Measurements from ENCODE around the gene HSPA12B.
A peak's percentile ranks its signal among the peaks of the same experiment; 100 is the strongest.

The HSPA12B gene

GRCh38 chr20:3741836-3742458 is 9.5 kb downstream of the HSPA12B start:
- no peak for DNase-seq (ENCODE audit: extremely low spot score)
- CTCF ChIA-PET, result interaction anchor here (0.6 to 1.1 kb wide), 2 partner anchors 9 to 11 kb away, joined by 3 to 4 read pairs; no protein-coding TSS in a partner anchor
- POLR2A ChIA-PET, result no interaction called here
- TF ChIP-seq ZNF384 (IDR thresholded peaks at IDR 0.05) (no peak), NFRKB (IDR thresholded peaks at IDR 0.05) (no peak), TARDBP (IDR thresholded peaks at IDR 0.05) (no peak), HDGF (IDR thresholded peaks at IDR 0.05; ENCODE audit: borderline replicate concordance) (no peak), FOXA1 (IDR thresholded peaks at IDR 0.05) (no peak), SP1 (IDR thresholded peaks at IDR 0.05) (no peak), L3MBTL2 (conservative IDR thresholded peaks at IDR 0.05) (no peak), FOXK2 (IDR thresholded peaks at IDR 0.05) (no peak), LEF1 (IDR thresholded peaks at IDR 0.05; ENCODE audit: borderline replicate concordance) (no peak), PKNOX1 (IDR thresholded peaks at IDR 0.05) (no peak)

- ChIA-PET POLR2A (no interaction called here), CTCF (interaction anchor here (0.5 to 1.0 kb wide), 5 partner anchors 14 to 29 kb away, joined by 3 to 4 read pairs (median 3); no protein-coding TSS in a partner anchor)
- TF ChIP-seq NFRKB (IDR thresholded peaks at IDR 0.05) (no peak), FOXM1 (IDR thresholded peaks at IDR 0.05; ENCODE audit: borderline replicate concordance) (no peak), L3MBTL2 (conservative IDR thresholded peaks at IDR 0.05) (no peak), FOXK2 (IDR thresholded peaks at IDR 0.05) (no peak), PKNOX1 (IDR thresholded peaks at IDR 0.05) (no peak), CTBP1 (IDR thresholded peaks at IDR 0.05; ENCODE audit: borderline replicate concordance) (no peak), FOXA1 (IDR thresholded peaks at IDR 0.05) (no peak), SP1 (IDR thresholded peaks at IDR 0.05) (no peak), ARNT (IDR thresholded peaks at IDR 0.05) (no peak), LEF1 (IDR thresholded peaks at IDR 0.05; ENCODE audit: borderline replicate concordance) (no peak), ELF4 (IDR thresholded peaks at IDR 0.05) (no peak), ZNF384 (IDR thresholded peaks at IDR 0.05) (no peak), HDGF (IDR thresholded peaks at IDR 0.05; ENCODE audit: borderline replicate concordance) (no peak), SUZ12 (IDR thresholded peaks at IDR 0.05) (no peak), BHLHE40 (IDR thresholded peaks at IDR 0.05; ENCODE audit: borderline replicate concordance) (no peak), TARDBP (IDR thresholded peaks at IDR 0.05) (no peak)
- no peak for DNase-seq (ENCODE audit: extremely low spot score)
Measured at GRCh38 chr20:3743251-3743650, 10.8 kb downstream of the HSPA12B start.

- TF ChIP-seq PKNOX1 (IDR thresholded peaks at IDR 0.05) (no peak), ELF4 (IDR thresholded peaks at IDR 0.05) (no peak), FOXK2 (IDR thresholded peaks at IDR 0.05) (no peak), FOXA1 (IDR thresholded peaks at IDR 0.05) (no peak), HDGF (IDR thresholded peaks at IDR 0.05; ENCODE audit: borderline replicate concordance) (no peak), BHLHE40 (IDR thresholded peaks at IDR 0.05; ENCODE audit: borderline replicate concordance) (no peak)
- no peak for DNase-seq (ENCODE audit: extremely low spot score)
- CTCF ChIA-PET, result interaction anchor here (0.5 to 1.1 kb wide), 5 partner anchors 9 to 27 kb away, joined by 3 to 5 read pairs (median 3); no protein-coding TSS in a partner anchor
- POLR2A ChIA-PET, result interaction anchor here (4.5 kb wide), 1 partner anchor 23 kb away, joined by 41 read pairs; the partner anchor contains the start of gene ADISSP
Measured at GRCh38 chr20:3744037-3744436, 11.6 kb downstream of the HSPA12B start.

- DNase-seq (ENCODE audit: extremely low spot score), result peak; percentile 98
- ChIA-PET CTCF (interaction anchor here (1.1 kb wide), 3 partner anchors 10 to 34 kb away, joined by 3 to 5 read pairs (median 3); no protein-coding TSS in a partner anchor), POLR2A (interaction anchor here (0.7 to 4.5 kb wide), 4 partner anchors 18 to 41 kb away, joined by 3 to 41 read pairs (median 5); partner anchors contain the start of genes ADISSP and CENPB)
- TF ChIP-seq L3MBTL2 (conservative IDR thresholded peaks at IDR 0.05), result peak; percentile 65
- no peak for TF ChIP-seq PKNOX1 (IDR thresholded peaks at IDR 0.05)
Measured at GRCh38 chr20:3744806-3745685, 12.6 kb downstream of the HSPA12B start.

- POLR2A ChIA-PET, result interaction anchor here (0.7 to 4.5 kb wide), 4 partner anchors 18 to 41 kb away, joined by 3 to 41 read pairs (median 5); partner anchors contain the start of genes ADISSP and CENPB
- CTCF ChIA-PET, result interaction anchor here (1.1 kb wide), 2 partner anchors 18 to 35 kb away, joined by 3 read pairs; no protein-coding TSS in a partner anchor
- DNase-seq (ENCODE audit: extremely low spot score), result no peak
- TF ChIP-seq ELF4 (IDR thresholded peaks at IDR 0.05), result no peak
- TF ChIP-seq LEF1 (IDR thresholded peaks at IDR 0.05; ENCODE audit: borderline replicate concordance), result no peak
- TF ChIP-seq PKNOX1 (IDR thresholded peaks at IDR 0.05), result no peak
- no peak for TF ChIP-seq L3MBTL2 (conservative IDR thresholded peaks at IDR 0.05)
- TF ChIP-seq SUZ12 (IDR thresholded peaks at IDR 0.05), result no peak
- no peak for TF ChIP-seq FOXA1 (IDR thresholded peaks at IDR 0.05)
- TF ChIP-seq HDGF (IDR thresholded peaks at IDR 0.05; ENCODE audit: borderline replicate concordance), result no peak
- TF ChIP-seq ARNT (IDR thresholded peaks at IDR 0.05), result no peak
- no peak for TF ChIP-seq TARDBP (IDR thresholded peaks at IDR 0.05)
- no peak for TF ChIP-seq CTBP1 (IDR thresholded peaks at IDR 0.05; ENCODE audit: borderline replicate concordance)
- no peak for TF ChIP-seq NFRKB (IDR thresholded peaks at IDR 0.05)
- no peak for TF ChIP-seq SP1 (IDR thresholded peaks at IDR 0.05)
- no peak for TF ChIP-seq FOXK2 (IDR thresholded peaks at IDR 0.05)
- TF ChIP-seq ZNF384 (IDR thresholded peaks at IDR 0.05), result no peak
- no peak for TF ChIP-seq FOXM1 (IDR thresholded peaks at IDR 0.05; ENCODE audit: borderline replicate concordance)
- TF ChIP-seq BHLHE40 (IDR thresholded peaks at IDR 0.05; ENCODE audit: borderline replicate concordance), result no peak
Measured at GRCh38 chr20:3745686-3746173, 13.2 kb downstream of the HSPA12B start.
